NCI-H524 treated with DMSO at 0.1 percent for 48 hours (cell line): ENCODE data around the gene RBMS3.

Experiments
- DNase-seq: peaks from one replicate; lab custom pipeline; 2025; lab: John Stamatoyannopoulos, UW

RBMS3 gene

GRCh38 chr3:29277249-29277648 is 3.6 kb upstream of the RBMS3 start:
- no peak for DNase-seq

DNA sequence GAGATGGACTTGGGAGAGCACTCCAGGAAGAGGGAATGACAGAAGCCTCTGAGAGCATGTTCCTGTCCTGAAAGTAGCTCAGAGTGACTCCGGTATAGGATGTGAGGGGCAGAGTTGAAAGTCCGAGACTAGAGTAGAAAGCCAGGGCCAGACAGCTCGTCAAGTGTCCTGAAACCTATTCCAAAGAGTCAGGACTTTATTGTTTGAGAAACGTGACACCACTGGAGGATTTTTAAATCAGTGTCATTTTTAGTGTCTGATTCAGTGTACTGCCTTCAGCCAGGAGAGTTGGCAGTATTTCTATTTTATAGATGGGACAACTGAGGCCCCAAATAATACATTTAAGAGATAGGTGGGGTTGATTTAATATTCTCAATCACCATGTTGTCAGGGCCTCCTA is 1.6 kb upstream of the RBMS3 start:
- DNase-seq: no peak

GRCh38 chr3:29279806-29280205 is 1.1 kb upstream of the RBMS3 start:
- DNase-seq: no peak

- DNase-seq: no peak
These were observed 148 bp downstream of the RBMS3 start for GRCh38 chr3:29281094-29281343.

DNA sequence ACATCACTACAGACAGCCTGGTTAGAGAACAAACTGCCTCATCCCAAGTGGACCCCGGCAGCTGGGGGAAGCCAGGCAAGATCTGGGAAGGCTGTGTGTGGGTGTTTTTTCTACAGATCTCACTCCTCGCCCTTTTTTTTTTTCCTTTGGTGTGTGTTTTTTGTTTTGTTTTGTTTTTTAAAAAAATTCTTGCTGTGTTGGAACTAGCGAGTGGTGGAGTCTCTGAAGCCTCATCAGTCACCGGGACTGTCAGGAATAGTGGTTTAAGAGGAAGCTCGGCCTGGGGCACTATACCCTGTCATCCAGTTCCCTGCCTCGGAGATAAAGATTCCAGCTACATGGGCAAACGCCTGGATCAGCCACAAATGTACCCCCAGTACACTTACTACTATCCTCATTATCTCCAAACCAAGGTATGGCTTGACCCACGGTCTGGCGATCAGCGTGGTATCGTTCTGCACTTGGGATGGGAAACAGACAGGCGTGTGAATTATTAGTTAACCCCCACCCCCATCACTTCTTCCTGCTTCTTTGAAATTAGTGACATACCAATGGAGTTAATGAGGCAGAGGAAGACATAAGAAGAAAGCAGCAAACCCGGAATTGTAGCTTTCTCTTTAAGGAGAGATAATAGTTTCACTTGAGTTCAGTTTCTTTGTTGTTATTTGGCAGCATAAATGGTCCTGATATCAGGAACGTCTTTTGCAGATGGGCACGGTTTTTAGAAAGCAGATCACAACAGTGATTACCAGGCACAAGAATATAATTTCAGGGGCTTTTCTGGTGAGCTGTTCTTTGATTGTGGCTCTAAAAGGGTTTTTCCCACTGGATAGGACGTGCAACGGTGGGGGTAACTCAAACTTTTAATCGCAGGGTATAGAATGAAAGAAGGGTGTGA is 722 bp downstream of the RBMS3 start:
- DNase-seq: no peak

GRCh38 chr3:29282427-29283230 is 1.8 kb downstream of the RBMS3 start:
- no peak for DNase-seq

DNA sequence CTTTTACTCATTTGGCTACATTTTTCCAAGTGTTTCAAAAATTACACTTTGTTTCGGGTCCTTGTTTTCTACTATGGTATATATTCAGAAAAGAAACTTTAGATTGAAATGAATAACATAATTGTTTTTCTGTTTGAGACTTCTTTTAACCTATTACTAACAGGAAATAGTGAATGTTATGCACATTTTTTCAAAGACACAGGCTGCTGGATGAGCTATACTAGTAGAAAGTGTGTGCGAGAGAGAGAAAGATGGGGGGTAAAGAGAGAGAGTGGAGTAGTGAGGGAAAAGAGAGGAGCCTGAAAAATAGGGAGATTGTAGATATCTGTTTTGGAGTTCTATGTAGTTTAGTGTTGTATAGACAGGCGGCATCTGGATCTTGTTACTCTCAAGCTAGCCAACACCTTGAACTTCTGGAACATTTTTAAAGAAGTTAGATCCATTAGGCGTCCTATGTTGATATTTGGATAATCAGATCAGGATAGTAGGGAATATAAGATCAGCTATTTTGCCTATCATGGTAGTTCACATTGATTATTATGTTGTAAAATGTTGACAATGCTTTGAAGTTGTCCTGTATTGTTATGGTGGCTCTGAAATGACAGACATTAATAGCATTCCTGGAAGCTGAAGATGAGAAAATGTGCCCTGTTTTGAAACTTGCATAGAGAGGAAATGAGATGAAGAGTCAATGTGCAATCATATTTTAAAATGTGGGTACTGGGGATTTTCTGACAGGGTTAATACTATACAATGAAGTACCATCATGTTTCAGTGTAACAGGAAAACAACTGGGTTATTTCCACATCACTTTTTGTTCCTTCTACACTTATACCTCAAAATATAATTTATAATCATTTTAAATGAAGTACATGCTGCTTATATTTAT is 2.6 kb downstream of the RBMS3 start:
- DNase-seq: no peak

DNA sequence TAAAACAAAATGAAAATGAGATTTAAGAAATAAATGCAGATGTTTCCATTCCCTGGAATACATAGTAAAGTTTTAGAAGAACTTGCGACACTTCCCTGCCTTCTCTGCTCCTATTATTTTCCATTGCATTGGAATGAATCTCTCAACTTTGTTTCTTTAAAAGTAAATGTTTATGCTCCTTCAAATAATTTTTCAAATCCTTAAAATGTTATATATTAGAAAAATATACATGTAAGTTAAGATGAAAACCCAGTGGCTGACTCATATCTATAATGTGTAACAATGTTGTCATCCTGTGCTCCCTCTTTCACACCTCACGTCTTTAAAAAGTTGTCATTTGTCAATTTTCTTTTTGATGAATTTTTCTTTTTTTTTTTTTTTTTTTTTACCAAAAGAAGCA is 3.6 kb downstream of the RBMS3 start:
- DNase-seq: no peak

- DNase-seq: no peak
These were observed 4.7 kb downstream of the RBMS3 start for GRCh38 chr3:29285471-29286071.

DNA sequence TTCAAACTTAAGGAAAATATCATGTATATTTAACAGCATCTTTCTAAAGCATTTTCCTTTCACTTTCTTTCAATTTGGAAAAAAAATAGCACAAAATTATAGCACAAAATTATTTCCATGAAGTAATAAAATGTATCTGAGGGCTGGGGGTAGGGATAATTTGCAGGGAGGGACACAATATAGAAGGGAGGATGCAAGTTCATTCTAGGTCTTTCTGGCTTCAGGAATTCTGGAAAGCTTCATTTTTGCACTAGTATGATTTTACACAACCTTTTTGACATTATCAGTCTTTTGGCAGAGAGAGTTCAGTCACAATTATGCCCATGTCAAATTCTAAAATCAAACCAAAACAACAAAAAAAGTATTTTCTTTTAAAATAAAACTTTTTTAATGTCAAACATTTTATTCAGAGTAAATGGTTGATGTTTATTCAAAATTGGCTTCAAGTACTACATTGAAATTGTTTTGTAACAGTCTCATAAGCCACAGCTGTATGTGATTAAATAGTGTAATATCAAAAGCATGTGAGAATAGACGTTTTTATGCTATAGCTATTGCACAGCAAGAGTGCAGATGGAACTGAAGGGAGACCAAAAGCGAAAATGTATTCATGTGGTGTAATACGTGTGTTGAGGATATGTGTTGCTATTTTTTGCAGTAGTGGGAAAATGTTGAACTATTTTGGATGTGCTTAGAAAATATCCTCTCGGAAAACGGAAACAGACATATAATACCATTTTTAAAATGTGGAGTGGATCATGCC is 5.8 kb downstream of the RBMS3 start:
- no peak for DNase-seq

- DNase-seq: no peak
These were observed 9.7 kb downstream of the RBMS3 start for GRCh38 chr3:29290596-29290995.

GRCh38 chr3:29291260-29291981 is 10.6 kb downstream of the RBMS3 start:
- no peak for DNase-seq

GRCh38 chr3:29291982-29292363 is 11.1 kb downstream of the RBMS3 start:
- DNase-seq: no peak

DNA sequence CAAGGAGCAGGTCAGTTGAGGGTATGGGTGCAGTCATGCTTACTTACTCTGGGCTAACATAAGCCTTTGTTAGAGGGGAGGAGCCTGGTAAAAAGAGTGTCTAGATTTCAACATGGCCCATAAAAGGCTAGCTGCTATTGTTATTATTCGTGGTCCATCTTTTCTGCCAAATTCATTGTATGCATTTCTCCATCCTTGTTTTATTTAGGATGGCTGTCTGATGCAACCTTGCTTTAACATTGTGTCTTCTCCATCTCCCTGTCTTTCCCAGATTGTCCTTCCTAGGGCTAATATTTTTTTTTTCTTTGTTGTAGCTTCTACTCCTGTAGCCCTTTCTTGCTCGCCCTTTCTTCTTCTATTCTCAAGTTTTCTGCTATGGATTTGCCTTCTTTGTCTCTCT is 12.6 kb downstream of the RBMS3 start:
- no peak for DNase-seq

DNA sequence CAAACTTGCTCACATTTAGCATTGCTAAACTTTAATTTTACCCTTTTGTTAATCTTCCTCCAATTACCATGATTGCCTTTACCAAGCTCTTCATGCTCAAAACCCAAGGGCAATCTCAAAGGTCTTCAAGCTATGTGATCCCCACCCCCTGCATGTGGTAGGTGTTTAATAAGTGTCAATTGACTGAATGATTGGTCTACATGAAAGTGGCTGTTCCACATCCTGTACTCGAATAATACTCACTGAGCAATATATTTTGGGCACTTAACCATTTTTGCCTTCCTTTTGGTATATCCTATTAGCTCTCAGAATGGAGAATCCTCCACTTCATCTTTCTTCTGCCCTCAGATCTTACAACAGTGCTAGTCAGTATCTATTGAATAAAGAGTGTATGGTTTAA is 17.1 kb downstream of the RBMS3 start:
- no peak for DNase-seq

DNA sequence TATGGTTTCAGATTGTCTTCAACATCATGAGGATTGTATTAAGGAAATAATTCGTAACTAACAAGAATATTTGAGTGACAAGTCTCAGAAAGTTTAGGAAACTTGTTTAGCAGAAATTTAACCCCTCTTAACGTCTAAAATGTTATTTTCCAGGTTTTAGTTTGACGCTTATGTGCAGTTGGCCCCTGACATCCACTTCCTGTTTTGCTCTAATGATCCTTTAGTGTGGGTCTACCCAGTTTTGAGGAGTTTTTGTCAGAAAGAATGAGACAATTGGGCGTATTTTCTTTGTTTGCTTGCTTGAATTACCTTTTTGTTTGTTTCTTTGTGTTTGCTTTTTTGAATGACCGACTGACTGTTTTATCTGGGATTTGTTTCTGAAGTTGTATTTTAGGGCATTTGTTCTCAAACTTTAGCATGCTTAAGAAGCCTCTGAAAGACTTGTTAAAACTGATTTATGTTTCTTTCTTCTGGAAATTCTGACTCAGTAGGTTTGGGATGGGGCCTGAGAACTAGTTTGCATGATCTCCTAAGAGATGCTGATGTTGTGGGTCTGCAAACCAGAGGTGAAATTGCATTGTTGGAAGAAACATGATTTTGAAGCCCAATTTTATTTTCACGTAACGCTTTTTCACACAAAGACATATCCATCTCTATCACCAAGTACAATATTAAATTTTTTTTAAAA is 20.6 kb downstream of the RBMS3 start:
- DNase-seq: no peak

DNA sequence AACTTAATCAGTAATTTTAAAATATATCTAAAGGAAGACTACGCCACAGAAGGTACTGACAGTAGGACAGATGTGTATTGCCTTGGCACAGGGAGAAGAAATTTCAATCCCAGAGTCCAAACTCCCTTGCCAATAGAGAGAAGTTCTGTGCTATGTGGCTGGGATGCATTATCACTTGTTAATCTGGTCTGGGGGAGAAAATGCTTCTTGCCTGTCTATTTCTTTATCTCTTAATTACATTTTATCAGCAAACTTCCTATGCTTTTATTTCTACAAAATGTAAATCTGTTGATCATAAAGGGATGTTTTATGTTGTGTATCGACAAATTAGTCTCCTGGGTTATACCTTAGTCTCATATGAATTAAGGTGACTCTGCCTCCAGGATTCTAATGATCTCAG is 21.7 kb downstream of the RBMS3 start:
- DNase-seq: no peak

DNA sequence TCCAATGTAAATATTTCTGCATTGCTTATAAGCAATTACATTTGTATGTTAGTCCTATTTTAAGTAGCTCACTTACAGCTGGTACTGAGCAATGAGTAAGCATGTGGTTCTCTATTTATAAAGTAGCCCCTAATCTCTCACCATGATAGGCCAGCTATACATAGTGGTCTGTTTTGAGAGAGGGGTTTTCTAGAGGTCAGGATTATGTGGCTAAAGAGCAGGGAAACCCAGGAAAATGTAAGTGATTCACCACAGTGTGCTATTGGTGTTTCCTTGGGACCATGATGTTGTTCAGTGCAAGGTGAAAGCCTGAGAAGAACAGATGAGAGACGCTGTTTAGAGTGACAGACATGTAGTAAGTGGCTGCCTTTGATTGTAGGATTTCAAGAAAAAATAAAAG is 26.4 kb downstream of the RBMS3 start:
- DNase-seq: no peak

GRCh38 chr3:29310865-29311264 is 30.0 kb downstream of the RBMS3 start:
- no peak for DNase-seq

GRCh38 chr3:29311795-29312194 is 30.9 kb downstream of the RBMS3 start:
- DNase-seq: peak; percentile 60
